SK-N-SH (cell line): ENCODE data around the gene TBC1D16. TPM values are rescaled to one million over a fixed set of nuclear protein-coding genes. Genes with fewer than 3 reads are reported as not detected.
A peak's percentile ranks its signal among the peaks of the same experiment; 100 is the strongest.

Source experiments
- CTCF ChIA-PET: fragments of 300-600, 350-600 bp; formaldehyde crosslinking; extraction: SDS; loops from one replicate; lab custom pipeline; 2021; lab: Yijun Ruan, JAX
- POLR2A ChIA-PET: fragments of 350-600 bp; sonication (Branson Sonifier 250); formaldehyde crosslinking; extraction: SDS; loops from one replicate; lab custom pipeline; 2020; ENCODE audit warnings: antibody characterized with exemption, inconsistent platforms; lab: Yijun Ruan, JAX
- DNase-seq: peaks from one replicate; pipeline ENCODE4 v3.0.0; 2012
- H2AFZ ChIP-seq: fragments of 200-600 bp; sonication (generic); 2 replicates; pipeline ENCODE4 v1.8.1; 2016; ENCODE audit warnings: antibody characterized with exemption, mild to moderate bottlenecking, low read depth
- H3F3A ChIP-seq: fragments of 200-600 bp; sonication (generic); replicated peaks from 2 replicates; pipeline ENCODE3; 2016; ENCODE audit warnings: antibody characterized with exemption, mild to moderate bottlenecking; ENCODE audit not compliant: insufficient read depth
- H3K27ac ChIP-seq, 2 experiments: fragments of 200-500 bp in 1 of 2; fragments of 200-600 bp in 1 of 2; sonication (Bioruptor generic) in 1 of 2; sonication (generic), shearing (Covaris generic) in 1 of 2; 2 replicates each; pipeline versions ENCODE4 v1.5.1 to v1.6.1; 2014 to 2016; ENCODE audit warnings: low read depth in 2 of 2, inconsistent platforms in 1 of 2, low read length in 1 of 2, mild to moderate bottlenecking in 1 of 2, mixed read lengths in 1 of 2
- H3K27me3 ChIP-seq: fragments of 200-600 bp; sonication (generic), shearing (Covaris generic); 2 replicates; pipeline ENCODE4 v1.6.1; 2016; ENCODE audit warnings: mixed run types; ENCODE audit not compliant: insufficient read depth
- H3K36me3 ChIP-seq, 2 experiments: fragments of 200-500 bp in 1 of 2; fragments of 200-600 bp in 1 of 2; sonication (Bioruptor generic) in 1 of 2; sonication (generic) in 1 of 2; replicated peaks in 1 of 2; 2 replicates each; pipeline versions ENCODE3 to v1.5.1; 2014 to 2016; ENCODE audit warnings: low read length in 1 of 2, mild to moderate bottlenecking in 1 of 2; ENCODE audit not compliant: insufficient read depth in 2 of 2, control insufficient read depth in 1 of 2
- H3K4me1 ChIP-seq, 2 experiments: fragments of 200-500 bp in 1 of 2; fragments of 200-600 bp in 1 of 2; sonication (Bioruptor generic) in 1 of 2; sonication (generic), shearing (Covaris generic) in 1 of 2; 2 replicates each; pipeline versions ENCODE4 v1.5.1 to v1.6.1; 2014 to 2016; ENCODE audit warnings: low read depth in 1 of 2, low read length in 1 of 2, mixed run types in 1 of 2; ENCODE audit not compliant: insufficient read depth in 2 of 2, control insufficient read depth in 1 of 2
- H3K4me2 ChIP-seq: fragments of 200-600 bp; sonication (generic), shearing (Covaris generic); 2 replicates; pipeline ENCODE4 v1.6.1; 2017; ENCODE audit warnings: mixed run types
- H3K4me3 ChIP-seq, 2 experiments: fragments of 200-500 bp in 1 of 2; fragments of 200-600 bp in 1 of 2; sonication (Bioruptor generic) in 1 of 2; sonication (generic), shearing (Covaris generic) in 1 of 2; 2 replicates each; pipeline versions ENCODE4 v1.5.1 to v1.8.1; 2014 to 2016; ENCODE audit warnings: low read depth in 2 of 2, inconsistent platforms in 1 of 2, low read length in 1 of 2, mild to moderate bottlenecking in 1 of 2, mixed read lengths in 1 of 2, moderate library complexity in 1 of 2
- H3K79me2 ChIP-seq: fragments of 200-600 bp; sonication (generic); 2 replicates; pipeline ENCODE4 v1.8.1; 2017; ENCODE audit warnings: mild to moderate bottlenecking; ENCODE audit not compliant: insufficient read depth
- H3K9ac ChIP-seq: fragments of 200-600 bp; sonication (generic); 2 replicates; pipeline ENCODE4 v1.6.1; 2017; ENCODE audit warnings: mixed run types
- H3K9me2 ChIP-seq: fragments of 200-600 bp; sonication (generic); 2 replicates; pipeline ENCODE4 v1.6.1; 2017; ENCODE audit warnings: mixed run types
- H3K9me3 ChIP-seq: fragments of 200-600 bp; sonication (generic); 2 replicates; pipeline ENCODE4 v1.6.1; 2017; ENCODE audit warnings: mixed run types, mild to moderate bottlenecking, moderate library complexity
- H4K20me1 ChIP-seq: fragments of 200-600 bp; sonication (generic); 2 replicates; pipeline ENCODE4 v1.6.1; 2017; ENCODE audit warnings: mild to moderate bottlenecking, mixed run types; ENCODE audit not compliant: insufficient read depth
- CTCF ChIP-seq: fragments of 200-600 bp; sonication (generic); IDR thresholded peaks from 2 replicates; pipeline ENCODE4 v1.6.1; 2017; ENCODE audit warnings: antibody characterized with exemption, mild to moderate bottlenecking, moderate library complexity
- ELF1 ChIP-seq: IDR thresholded peaks from 2 replicates; pipeline ENCODE4 v1.4.0; 2012
- EP300 ChIP-seq, 2 experiments: IDR thresholded peaks; 2 replicates each; pipeline versions ENCODE4 v1.4.0 to v1.6.1; 2012; ENCODE audit warnings: borderline replicate concordance in 1 of 2, low read depth in 1 of 2, low read length in 1 of 2
- EZH2phosphoT487 ChIP-seq: fragments of 200-600 bp; sonication (generic); IDR thresholded peaks from 2 replicates; pipeline ENCODE4 v1.6.1; 2017; ENCODE audit warnings: low read depth, mixed run types, mild to moderate bottlenecking, antibody characterized with exemption, moderate library complexity, borderline replicate concordance
- FOXM1 ChIP-seq: IDR thresholded peaks from 2 replicates; pipeline ENCODE4 v1.4.0; 2012; ENCODE audit warnings: low read depth, mild to moderate bottlenecking
- GABPA ChIP-seq: IDR thresholded peaks from 2 replicates; pipeline ENCODE4 v1.4.0; 2012; ENCODE audit warnings: low read depth, mild to moderate bottlenecking
- NFIC ChIP-seq: IDR thresholded peaks from 2 replicates; pipeline ENCODE4 v1.4.0; 2012; ENCODE audit warnings: borderline replicate concordance
- PBX3 ChIP-seq: IDR thresholded peaks from 2 replicates; pipeline ENCODE4; 2012
- POLR2AphosphoS5 ChIP-seq: IDR thresholded peaks from 2 replicates; pipeline ENCODE4 v1.6.1; 2012; ENCODE audit warnings: low read depth, low read length
- RAD21 ChIP-seq: IDR thresholded peaks from 2 replicates; pipeline ENCODE4 v1.6.1; 2012; ENCODE audit warnings: mild to moderate bottlenecking, low read length
- USF2 ChIP-seq: fragments of 150-350 bp; IDR thresholded peaks from 2 replicates; pipeline ENCODE4 v1.6.1; 2017; ENCODE audit warnings: antibody characterized with exemption, low read length, low read depth, borderline replicate concordance
- ZBTB33 ChIP-seq: IDR thresholded peaks from 2 replicates; pipeline ENCODE4 v1.4.0; 2012; ENCODE audit warnings: low read depth, borderline replicate concordance
- WGBS: methylation state at CpG from one replicate; pipeline ENCODE4 v1.1.6; 2017; ENCODE audit warnings: low lambda C conversion rate; 5-methylcytosine and 5-hydroxymethylcytosine counted together
- polyA plus RNA-seq, 3 experiments: library from polyadenylated mRNA; depleted of rRNA; stranded (reverse); fragments of >200 nt; gene quantifications; 2 replicates each; pipeline ENCODE4 v1.2.3, GENCODE V29; 2012

TBC1D16 gene
- polyA plus RNA-seq, 1 of the 3 experiments (the other 2 are of a cell fraction), result 14.5 TPM

DNA sequence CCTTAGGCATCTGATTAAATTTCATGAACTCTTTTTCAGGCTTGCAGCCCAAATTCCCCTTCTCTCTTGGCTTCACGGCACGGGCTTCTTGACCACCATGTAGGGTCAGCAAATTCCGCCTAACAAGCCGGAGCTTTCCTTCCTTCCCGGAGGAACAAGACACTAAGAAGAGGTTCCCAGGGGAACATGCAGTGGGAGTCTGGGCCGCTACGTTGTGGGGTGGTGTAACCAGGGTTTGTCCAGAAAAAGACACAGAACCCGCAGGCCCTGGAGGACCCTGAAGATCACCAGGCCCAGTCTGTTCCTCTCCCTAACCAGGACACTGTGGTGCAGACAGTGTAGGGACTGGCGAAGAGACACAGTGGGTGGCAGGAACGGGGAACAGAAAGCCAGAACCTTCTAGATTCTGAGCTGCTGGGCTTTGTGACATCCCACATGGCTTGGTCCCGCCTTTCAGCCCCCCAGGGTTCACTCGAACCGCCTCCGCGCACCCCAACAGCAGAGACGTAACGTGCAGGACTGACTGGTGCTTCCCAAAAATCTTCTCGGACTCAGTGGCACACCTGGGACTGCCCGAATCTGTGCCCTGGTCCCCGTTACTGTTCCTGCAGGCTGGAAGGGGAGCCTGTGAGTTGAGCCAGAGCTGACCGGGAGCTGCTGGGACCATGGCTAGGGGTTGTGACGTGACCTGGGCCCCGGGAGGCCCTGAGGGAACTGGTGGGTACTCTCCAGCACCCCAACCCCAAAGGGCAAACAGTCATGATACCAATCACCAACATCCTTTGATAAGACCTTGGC is 55.2 kb downstream of the TBC1D16 start (continued):
- TF ChIP-seq EZH2phosphoT487 (no peak), USF2 (no peak), CTCF (no peak)

- no peaks in the 10 kb centered on the region for H3K9me2 ChIP-seq
- peaks cover 3 to 23% of the 10 kb centered on the region in 2 experiments for H3K36me3 ChIP-seq
- POLR2A ChIA-PET, result no interaction called here
- H3K4me1 ChIP-seq, result peaks cover 0 to 21% of the 10 kb centered on the region in 2 experiments; a peak in 1 of 4 replicates
- no peak overlapping the region for H3K9ac ChIP-seq
- no peaks in the 10 kb centered on the region for H3K9me3 ChIP-seq
- H3K4me2 ChIP-seq, result no peak overlapping the region
- no peak overlapping the region for H3K27ac ChIP-seq
- no peak overlapping the region for H3K4me3 ChIP-seq
- peak; percentile 13 for DNase-seq
- H3F3A ChIP-seq, result no peaks in the 10 kb centered on the region
- H4K20me1 ChIP-seq, result no peaks in the 10 kb centered on the region; the same call in none of the 2 replicates
- no peaks in the 10 kb centered on the region for H3K79me2 ChIP-seq
- 89% methylated on average over 11 of the region's 12 CpGs for WGBS
- CTCF ChIA-PET, result interaction anchor here (1.2 to 4.3 kb wide), 9 partner anchors 9 to 234 kb away, joined by 4 to 22 read pairs (median 9); partner anchors contain the start of gene CBX4
- no peaks in the 10 kb centered on the region for H3K27me3 ChIP-seq
- no peak overlapping the region for H2AFZ ChIP-seq
- TF ChIP-seq EP300 (IDR thresholded peaks at IDR 0.05; ENCODE audit: borderline replicate concordance in 1 of 2, low read depth in 1 of 2, low read length in 1 of 2) (no peak), CTCF (no peak), RAD21 (no peak), PBX3 (no peak), ZBTB33 (no peak), NFIC (no peak), GABPA (no peak), POLR2AphosphoS5 (no peak), FOXM1 (no peak), ELF1 (no peak)
Observed at GRCh38 chr17:79979816-79980215, 55.9 kb downstream of the TBC1D16 start.
